Astrocyte (in vitro differentiated cells and primary cell): ENCODE results near the gene RIN1. TPM values are rescaled to one million over a fixed set of nuclear protein-coding genes. Genes with fewer than 3 reads are reported as not detected.
A peak's percentile ranks its signal among the peaks of the same experiment; 100 is the strongest.

ENCODE experiments used
- DNase-seq: peaks from one replicate; pipeline ENCODE4 v3.0.0-alpha.2; 2010; ENCODE audit warnings: low read depth
- FAIRE-seq: peaks from 2 replicates; lab custom pipeline; 2011; peaks lifted over from hg19 to GRCh38; lab: Jason Lieb, UNC
- H2AFZ ChIP-seq: 2 replicates; pipeline ENCODE4 v1.6.0; 2012; ENCODE audit warnings: low read depth, low read length, inconsistent platforms
- H3K27ac ChIP-seq: 2 replicates; pipeline ENCODE4 v1.5.1; 2011; ENCODE audit warnings: low read depth, low read length, inconsistent platforms
- H3K27me3 ChIP-seq: 2 replicates; pipeline ENCODE4 v1.6.0; 2011; ENCODE audit warnings: low read length, inconsistent platforms; ENCODE audit not compliant: insufficient read depth
- H3K36me3 ChIP-seq: 2 replicates; pipeline ENCODE4 v1.5.1; 2011; ENCODE audit warnings: low read length, inconsistent platforms; ENCODE audit not compliant: insufficient read depth
- H3K4me1 ChIP-seq: 2 replicates; pipeline ENCODE4 v1.5.1; 2011; ENCODE audit warnings: low read length, inconsistent platforms; ENCODE audit not compliant: insufficient read depth
- H3K4me2 ChIP-seq: 2 replicates; pipeline ENCODE4 v1.6.0; 2012; ENCODE audit warnings: low read length, inconsistent platforms
- H3K4me3 ChIP-seq: 2 replicates; pipeline ENCODE4 v1.5.1; 2011; ENCODE audit warnings: low read depth, mild to moderate bottlenecking, low read length, inconsistent platforms; ENCODE audit not compliant: insufficient read depth
- H3K79me2 ChIP-seq: 2 replicates; pipeline ENCODE4 v1.6.0; 2012; ENCODE audit warnings: mild to moderate bottlenecking, low read length, inconsistent platforms; ENCODE audit not compliant: insufficient read depth
- H3K9ac ChIP-seq: 2 replicates; pipeline ENCODE4 v1.6.0; 2012; ENCODE audit warnings: mild to moderate bottlenecking, low read length, inconsistent platforms
- H3K9me3 ChIP-seq: 2 replicates; pipeline ENCODE4 v1.5.1; 2012; ENCODE audit warnings: low read depth, mild to moderate bottlenecking, low read length, inconsistent platforms; ENCODE audit not compliant: insufficient read depth
- H4K20me1 ChIP-seq: 2 replicates; pipeline ENCODE4 v1.6.0; 2012; ENCODE audit warnings: low read length, inconsistent platforms; ENCODE audit not compliant: insufficient read depth
- H3K27ac Mint-ChIP-seq: one replicate; pipeline ENCODE4 v1.8.0; 2021; ENCODE audit warnings: mild to moderate bottlenecking, mixed read lengths; ENCODE audit not compliant: unreplicated experiment
- H3K27me3 Mint-ChIP-seq: one replicate; pipeline ENCODE4 v1.8.0; 2021; ENCODE audit warnings: low read depth, mixed read lengths; ENCODE audit not compliant: unreplicated experiment
- H3K36me3 Mint-ChIP-seq: one replicate; pipeline ENCODE4 v1.8.0; 2021; ENCODE audit warnings: low read depth, mixed read lengths; ENCODE audit not compliant: unreplicated experiment
- H3K4me1 Mint-ChIP-seq: one replicate; pipeline ENCODE4 v1.8.0; 2021; ENCODE audit warnings: low read depth, mixed read lengths; ENCODE audit not compliant: unreplicated experiment
- H3K4me3 Mint-ChIP-seq: one replicate; pipeline ENCODE4 v1.8.0; 2021; ENCODE audit warnings: mild to moderate bottlenecking, moderate library complexity, mixed read lengths; ENCODE audit not compliant: unreplicated experiment
- H3K9me3 Mint-ChIP-seq: one replicate; pipeline ENCODE4 v1.8.0; 2021; ENCODE audit warnings: mild to moderate bottlenecking, mixed read lengths; ENCODE audit not compliant: unreplicated experiment
- EZH2 ChIP-seq: IDR thresholded peaks from 2 replicates; pipeline ENCODE4 v1.6.1; 2012; ENCODE audit warnings: mild to moderate bottlenecking, low read length, inconsistent platforms; ENCODE audit not compliant: insufficient read depth
- total RNA-seq: library from RNA; stranded (reverse); gene quantifications from 2 replicates; pipeline ENCODE4 v1.2.1, GENCODE V29; 2021
- TF ChIP-seq, protein P1 (sequence below): IDR thresholded peaks from 2 replicates; pipeline ENCODE4 v1.5.1; 2011; ENCODE audit warnings: low read depth, mild to moderate bottlenecking, inconsistent platforms, low read length, moderate library complexity; ENCODE audit not compliant: insufficient read depth

RIN1 gene
- total RNA-seq, 1 donor from 2014 or later: 12.0 TPM

DNA sequence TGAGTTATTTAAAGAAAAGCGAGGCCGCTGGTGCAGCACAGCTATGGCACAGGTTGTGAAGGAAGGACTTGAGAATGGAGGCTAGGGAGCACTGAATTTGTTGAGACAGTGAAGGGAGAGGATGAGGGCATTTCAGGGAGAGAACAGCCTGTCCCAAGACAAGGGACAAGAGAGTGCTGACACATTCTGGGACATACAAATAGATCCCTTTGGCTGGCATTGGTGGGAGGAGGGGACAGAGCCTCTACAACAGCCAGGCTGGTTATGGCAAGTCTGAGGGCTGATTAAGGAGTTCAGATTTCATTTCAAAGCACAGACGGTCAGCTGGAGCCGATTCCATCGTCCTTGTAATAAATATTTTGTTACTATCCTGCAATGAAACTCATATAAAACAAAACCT is 37.0 kb upstream of the RIN1 start:
- Mint-ChIP-seq H3K4me1 (peaks cover 10% of the 10 kb centered on the region), H3K27ac (no peak overlapping the region), H3K4me3 (no peak overlapping the region), H3K36me3 (no peaks in the 10 kb centered on the region), H3K27me3 (no peaks in the 10 kb centered on the region), H3K9me3 (no peaks in the 10 kb centered on the region)
- DNase-seq: no peak
- Histone ChIP-seq H3K9me3 (no peaks in the 10 kb centered on the region), H4K20me1 (no peaks in the 10 kb centered on the region), H3K79me2 (no peaks in the 10 kb centered on the region), H2AFZ (no peak overlapping the region), H3K9ac (no peak overlapping the region), H3K4me3 (no peak overlapping the region), H3K4me1 (peaks cover 12% of the 10 kb centered on the region), H3K27me3 (peaks cover 16% of the 10 kb centered on the region), H3K36me3 (no peaks in the 10 kb centered on the region), H3K4me2 (no peak overlapping the region), H3K27ac (no peak overlapping the region)
- no peak for TF ChIP-seq EZH2
- TF ChIP-seq, protein P1, sequence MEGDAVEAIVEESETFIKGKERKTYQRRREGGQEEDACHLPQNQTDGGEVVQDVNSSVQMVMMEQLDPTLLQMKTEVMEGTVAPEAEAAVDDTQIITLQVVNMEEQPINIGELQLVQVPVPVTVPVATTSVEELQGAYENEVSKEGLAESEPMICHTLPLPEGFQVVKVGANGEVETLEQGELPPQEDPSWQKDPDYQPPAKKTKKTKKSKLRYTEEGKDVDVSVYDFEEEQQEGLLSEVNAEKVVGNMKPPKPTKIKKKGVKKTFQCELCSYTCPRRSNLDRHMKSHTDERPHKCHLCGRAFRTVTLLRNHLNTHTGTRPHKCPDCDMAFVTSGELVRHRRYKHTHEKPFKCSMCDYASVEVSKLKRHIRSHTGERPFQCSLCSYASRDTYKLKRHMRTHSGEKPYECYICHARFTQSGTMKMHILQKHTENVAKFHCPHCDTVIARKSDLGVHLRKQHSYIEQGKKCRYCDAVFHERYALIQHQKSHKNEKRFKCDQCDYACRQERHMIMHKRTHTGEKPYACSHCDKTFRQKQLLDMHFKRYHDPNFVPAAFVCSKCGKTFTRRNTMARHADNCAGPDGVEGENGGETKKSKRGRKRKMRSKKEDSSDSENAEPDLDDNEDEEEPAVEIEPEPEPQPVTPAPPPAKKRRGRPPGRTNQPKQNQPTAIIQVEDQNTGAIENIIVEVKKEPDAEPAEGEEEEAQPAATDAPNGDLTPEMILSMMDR: no peak
- FAIRE-seq: no peak

DNA sequence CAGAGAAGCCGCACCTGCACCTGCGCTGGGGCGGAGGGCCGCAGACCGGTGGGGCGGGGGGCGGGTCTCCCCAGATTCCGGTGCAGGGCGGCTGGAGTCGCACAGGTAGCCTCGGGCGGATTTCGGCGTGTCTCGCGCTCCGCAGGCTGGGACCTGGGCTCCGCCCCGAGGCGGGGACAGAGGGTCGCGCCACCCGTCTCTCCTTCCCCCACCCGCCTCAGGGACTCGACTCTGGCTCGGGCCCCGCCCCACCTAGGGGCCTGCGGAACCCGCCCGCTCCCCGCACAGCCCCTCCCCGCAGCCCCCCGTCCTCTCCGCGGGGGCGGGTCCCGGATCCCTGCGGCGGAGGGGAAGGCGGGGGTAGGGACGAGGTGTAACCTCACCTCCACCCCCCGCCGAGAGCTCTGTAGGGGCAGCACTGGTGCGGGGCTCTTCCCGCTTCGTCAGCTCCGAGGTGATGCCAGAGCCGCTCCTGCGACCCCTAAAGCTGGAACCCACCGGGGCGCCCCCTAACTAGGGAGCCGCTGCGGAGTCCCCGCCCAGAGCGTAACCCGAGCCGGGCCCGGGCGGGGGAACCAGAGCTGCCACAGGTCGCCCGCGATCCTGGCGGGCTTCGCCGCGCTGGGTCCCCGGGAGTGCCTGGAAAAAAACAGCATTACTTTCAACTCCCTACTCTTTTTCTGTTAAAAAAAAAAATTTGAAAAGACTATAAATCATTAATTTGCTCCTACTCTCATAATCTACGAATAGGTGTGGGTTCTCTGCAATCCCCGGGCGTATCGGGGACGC is 35.6 kb upstream of the RIN1 start, which contains the start of gene SLC29A2:
Gene SLC29A2 (minus strand): TSS at position 134 of the 789 bp plus-strand sequence. CDS start 169 bp downstream, outside the sequence.
- H3K27me3 ChIP-seq: peaks cover 16% of the 10 kb centered on the region

More for the DNA sequence above, 35.6 kb upstream of the RIN1 start, which contains the start of gene SLC29A2:
- DNase-seq: no peak
- H2AFZ ChIP-seq: peak within 1 kb of the TSS; percentile 57
- no peaks in the 10 kb centered on the region for H3K9me3 Mint-ChIP-seq
- H3K36me3 ChIP-seq: no peaks in the 10 kb centered on the region
- H3K27ac ChIP-seq: no peak within 1 kb of the TSS
- H3K27me3 Mint-ChIP-seq: no peaks in the 10 kb centered on the region
- H3K4me2 ChIP-seq: peak within 1 kb of the TSS; percentile 89
- H3K4me3 ChIP-seq: peak within 1 kb of the TSS; percentile 52
- peaks cover 10% of the 10 kb centered on the region for H3K4me1 Mint-ChIP-seq
- peaks cover 12% of the 10 kb centered on the region for H3K4me1 ChIP-seq
- H3K4me3 Mint-ChIP-seq: peak within 1 kb of the TSS; percentile 88
- H4K20me1 ChIP-seq: no peaks in the 10 kb centered on the region
- TF ChIP-seq, protein P1: no peak
- peak; percentile 45 for TF ChIP-seq EZH2
- peaks cover 5% of the 10 kb centered on the region for H3K36me3 Mint-ChIP-seq
- H3K27ac Mint-ChIP-seq: peak within 1 kb of the TSS; percentile 12
- no peaks in the 10 kb centered on the region for H3K79me2 ChIP-seq
- peak within 1 kb of the TSS; percentile 46 for H3K9ac ChIP-seq
- H3K9me3 ChIP-seq: no peaks in the 10 kb centered on the region
- no peak for FAIRE-seq
